Measurements from ENCODE around the gene STAP1. TPM values are rescaled to one million over a fixed set of nuclear protein-coding genes. Genes with fewer than 3 reads are reported as not detected.

The STAP1 gene
- total and polyA plus RNA-seq, 2 experiments from 2014 or later, result not detected

- H3K27me3 ChIP-seq (ENCODE audit: insufficient read depth), result no peaks in the 10 kb centered on the region
- H4K20me1 ChIP-seq (replicated peaks; ENCODE audit: insufficient read depth), result no peaks in the 10 kb centered on the region
- DNase-seq (ENCODE audit: low spot score) (no peak), ATAC-seq (no peak)
- H3K79me2 ChIP-seq (replicated peaks; ENCODE audit: insufficient read depth), result no peaks in the 10 kb centered on the region
- H3K9me2 ChIP-seq (ENCODE audit: insufficient read depth), result no peaks in the 10 kb centered on the region
- H3K9me3 Mint-ChIP-seq, result no peaks in the 10 kb centered on the region
- H2AFZ ChIP-seq, result no peak overlapping the region
- no peaks in the 10 kb centered on the region for H3F3A ChIP-seq (replicated peaks; ENCODE audit: low read depth)
- no peaks in the 10 kb centered on the region; the same call in 1 of the 2 replicates for H3K4me1 ChIP-seq (ENCODE audit: insufficient read depth)
- H3K4me1 Mint-ChIP-seq, result peaks cover 5% of the 10 kb centered on the region
- H3K27me3 Mint-ChIP-seq (ENCODE audit: insufficient read depth, low read depth, poor library complexity), result peaks cover 3% of the 10 kb centered on the region
- no peaks in the 10 kb centered on the region for H3K36me3 Mint-ChIP-seq (ENCODE audit: low read depth)
- H3K27ac Mint-ChIP-seq, result no peak overlapping the region
- no peak overlapping the region for H3K4me3 Mint-ChIP-seq
- no peak overlapping the region for H3K4me3 ChIP-seq
- H3K4me2 ChIP-seq, result no peak overlapping the region
- TF ChIP-seq NANOG (IDR thresholded peaks at IDR 0.05; ENCODE audit: borderline replicate concordance), result no peak
- TF ChIP-seq CTCF (conservative IDR thresholded peaks at IDR 0.05; ENCODE audit: low read depth in 2 of 2), result no peak
- TF ChIP-seq, protein P1, sequence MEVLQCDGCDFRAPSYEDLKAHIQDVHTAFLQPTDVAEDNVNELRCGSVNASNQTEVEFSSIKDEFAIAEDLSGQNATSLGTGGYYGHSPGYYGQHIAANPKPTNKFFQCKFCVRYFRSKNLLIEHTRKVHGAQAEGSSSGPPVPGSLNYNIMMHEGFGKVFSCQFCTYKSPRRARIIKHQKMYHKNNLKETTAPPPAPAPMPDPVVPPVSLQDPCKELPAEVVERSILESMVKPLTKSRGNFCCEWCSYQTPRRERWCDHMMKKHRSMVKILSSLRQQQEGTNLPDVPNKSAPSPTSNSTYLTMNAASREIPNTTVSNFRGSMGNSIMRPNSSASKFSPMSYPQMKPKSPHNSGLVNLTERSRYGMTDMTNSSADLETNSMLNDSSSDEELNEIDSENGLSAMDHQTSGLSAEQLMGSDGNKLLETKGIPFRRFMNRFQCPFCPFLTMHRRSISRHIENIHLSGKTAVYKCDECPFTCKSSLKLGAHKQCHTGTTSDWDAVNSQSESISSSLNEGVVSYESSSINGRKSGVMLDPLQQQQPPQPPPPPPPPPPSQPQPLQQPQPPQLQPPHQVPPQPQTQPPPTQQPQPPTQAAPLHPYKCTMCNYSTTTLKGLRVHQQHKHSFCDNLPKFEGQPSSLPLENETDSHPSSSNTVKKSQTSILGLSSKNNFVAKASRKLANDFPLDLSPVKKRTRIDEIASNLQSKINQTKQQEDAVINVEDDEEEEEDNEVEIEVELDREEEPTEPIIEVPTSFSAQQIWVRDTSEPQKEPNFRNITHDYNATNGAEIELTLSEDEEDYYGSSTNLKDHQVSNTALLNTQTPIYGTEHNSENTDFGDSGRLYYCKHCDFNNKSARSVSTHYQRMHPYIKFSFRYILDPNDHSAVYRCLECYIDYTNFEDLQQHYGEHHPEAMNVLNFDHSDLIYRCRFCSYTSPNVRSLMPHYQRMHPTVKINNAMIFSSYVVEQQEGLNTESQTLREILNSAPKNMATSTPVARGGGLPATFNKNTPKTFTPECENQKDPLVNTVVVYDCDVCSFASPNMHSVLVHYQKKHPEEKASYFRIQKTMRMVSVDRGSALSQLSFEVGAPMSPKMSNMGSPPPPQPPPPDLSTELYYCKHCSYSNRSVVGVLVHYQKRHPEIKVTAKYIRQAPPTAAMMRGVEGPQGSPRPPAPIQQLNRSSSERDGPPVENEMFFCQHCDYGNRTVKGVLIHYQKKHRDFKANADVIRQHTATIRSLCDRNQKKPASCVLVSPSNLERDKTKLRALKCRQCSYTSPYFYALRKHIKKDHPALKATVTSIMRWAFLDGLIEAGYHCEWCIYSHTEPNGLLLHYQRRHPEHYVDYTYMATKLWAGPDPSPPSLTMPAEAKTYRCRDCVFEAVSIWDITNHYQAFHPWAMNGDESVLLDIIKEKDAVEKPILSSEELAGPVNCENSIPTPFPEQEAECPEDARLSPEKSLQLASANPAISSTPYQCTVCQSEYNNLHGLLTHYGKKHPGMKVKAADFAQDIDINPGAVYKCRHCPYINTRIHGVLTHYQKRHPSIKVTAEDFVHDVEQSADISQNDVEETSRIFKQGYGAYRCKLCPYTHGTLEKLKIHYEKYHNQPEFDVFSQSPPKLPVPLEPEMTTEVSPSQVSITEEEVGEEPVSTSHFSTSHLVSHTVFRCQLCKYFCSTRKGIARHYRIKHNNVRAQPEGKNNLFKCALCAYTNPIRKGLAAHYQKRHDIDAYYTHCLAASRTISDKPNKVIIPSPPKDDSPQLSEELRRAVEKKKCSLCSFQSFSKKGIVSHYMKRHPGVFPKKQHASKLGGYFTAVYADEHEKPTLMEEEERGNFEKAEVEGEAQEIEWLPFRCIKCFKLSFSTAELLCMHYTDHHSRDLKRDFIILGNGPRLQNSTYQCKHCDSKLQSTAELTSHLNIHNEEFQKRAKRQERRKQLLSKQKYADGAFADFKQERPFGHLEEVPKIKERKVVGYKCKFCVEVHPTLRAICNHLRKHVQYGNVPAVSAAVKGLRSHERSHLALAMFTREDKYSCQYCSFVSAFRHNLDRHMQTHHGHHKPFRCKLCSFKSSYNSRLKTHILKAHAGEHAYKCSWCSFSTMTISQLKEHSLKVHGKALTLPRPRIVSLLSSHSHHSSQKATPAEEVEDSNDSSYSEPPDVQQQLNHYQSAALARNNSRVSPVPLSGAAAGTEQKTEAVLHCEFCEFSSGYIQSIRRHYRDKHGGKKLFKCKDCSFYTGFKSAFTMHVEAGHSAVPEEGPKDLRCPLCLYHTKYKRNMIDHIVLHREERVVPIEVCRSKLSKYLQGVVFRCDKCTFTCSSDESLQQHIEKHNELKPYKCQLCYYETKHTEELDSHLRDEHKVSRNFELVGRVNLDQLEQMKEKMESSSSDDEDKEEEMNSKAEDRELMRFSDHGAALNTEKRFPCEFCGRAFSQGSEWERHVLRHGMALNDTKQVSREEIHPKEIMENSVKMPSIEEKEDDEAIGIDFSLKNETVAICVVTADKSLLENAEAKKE (CRISPR knock-in tag; IDR thresholded peaks at IDR 0.05), result no peak
- no peak for TF ChIP-seq CREB1 (CRISPR knock-in tag; IDR thresholded peaks at IDR 0.05; ENCODE audit: low read depth)
- TF ChIP-seq POLR2AphosphoS5 (IDR thresholded peaks at IDR 0.05; ENCODE audit: low read depth), result no peak
- TF ChIP-seq, protein P2, sequence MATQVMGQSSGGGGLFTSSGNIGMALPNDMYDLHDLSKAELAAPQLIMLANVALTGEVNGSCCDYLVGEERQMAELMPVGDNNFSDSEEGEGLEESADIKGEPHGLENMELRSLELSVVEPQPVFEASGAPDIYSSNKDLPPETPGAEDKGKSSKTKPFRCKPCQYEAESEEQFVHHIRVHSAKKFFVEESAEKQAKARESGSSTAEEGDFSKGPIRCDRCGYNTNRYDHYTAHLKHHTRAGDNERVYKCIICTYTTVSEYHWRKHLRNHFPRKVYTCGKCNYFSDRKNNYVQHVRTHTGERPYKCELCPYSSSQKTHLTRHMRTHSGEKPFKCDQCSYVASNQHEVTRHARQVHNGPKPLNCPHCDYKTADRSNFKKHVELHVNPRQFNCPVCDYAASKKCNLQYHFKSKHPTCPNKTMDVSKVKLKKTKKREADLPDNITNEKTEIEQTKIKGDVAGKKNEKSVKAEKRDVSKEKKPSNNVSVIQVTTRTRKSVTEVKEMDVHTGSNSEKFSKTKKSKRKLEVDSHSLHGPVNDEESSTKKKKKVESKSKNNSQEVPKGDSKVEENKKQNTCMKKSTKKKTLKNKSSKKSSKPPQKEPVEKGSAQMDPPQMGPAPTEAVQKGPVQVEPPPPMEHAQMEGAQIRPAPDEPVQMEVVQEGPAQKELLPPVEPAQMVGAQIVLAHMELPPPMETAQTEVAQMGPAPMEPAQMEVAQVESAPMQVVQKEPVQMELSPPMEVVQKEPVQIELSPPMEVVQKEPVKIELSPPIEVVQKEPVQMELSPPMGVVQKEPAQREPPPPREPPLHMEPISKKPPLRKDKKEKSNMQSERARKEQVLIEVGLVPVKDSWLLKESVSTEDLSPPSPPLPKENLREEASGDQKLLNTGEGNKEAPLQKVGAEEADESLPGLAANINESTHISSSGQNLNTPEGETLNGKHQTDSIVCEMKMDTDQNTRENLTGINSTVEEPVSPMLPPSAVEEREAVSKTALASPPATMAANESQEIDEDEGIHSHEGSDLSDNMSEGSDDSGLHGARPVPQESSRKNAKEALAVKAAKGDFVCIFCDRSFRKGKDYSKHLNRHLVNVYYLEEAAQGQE (IDR thresholded peaks at IDR 0.05; ENCODE audit: unreplicated experiment), result no peak
- TF ChIP-seq EZH2 (IDR thresholded peaks at IDR 0.05; ENCODE audit: low read depth, unreplicated experiment), result no peak
- TF ChIP-seq EZH2phosphoT487 (IDR thresholded peaks at IDR 0.05; ENCODE audit: unreplicated experiment), result no peak
- no peak for TF ChIP-seq JUNB (IDR thresholded peaks at IDR 0.05; ENCODE audit: unreplicated experiment)
- TF ChIP-seq ETS1 (IDR thresholded peaks at IDR 0.05), result no peak
- no peak for TF ChIP-seq STAT1 (IDR thresholded peaks at IDR 0.05; ENCODE audit: unreplicated experiment)
- no peak for TF ChIP-seq ZNF114 (CRISPR knock-in tag; IDR thresholded peaks at IDR 0.05)
- no peak for TF ChIP-seq ZNF331 (CRISPR knock-in tag; IDR thresholded peaks at IDR 0.05; ENCODE audit: low read depth)
- no peaks in the 10 kb centered on the region for H3K36me3 ChIP-seq (ENCODE audit: insufficient read depth)
- H3K27ac ChIP-seq (ENCODE audit: low read depth), result no peak overlapping the region
These were observed 7.7 kb upstream of the STAP1 start for GRCh38 chr4:67550857-67551256.
